Measurements from ENCODE around the gene USP38.
"Not testable (repeated sequence)": the region's sequence is repeated elsewhere in the genome, so short reads cannot be mapped to it uniquely, and the experiment has no call there.

USP38 gene

DNA sequence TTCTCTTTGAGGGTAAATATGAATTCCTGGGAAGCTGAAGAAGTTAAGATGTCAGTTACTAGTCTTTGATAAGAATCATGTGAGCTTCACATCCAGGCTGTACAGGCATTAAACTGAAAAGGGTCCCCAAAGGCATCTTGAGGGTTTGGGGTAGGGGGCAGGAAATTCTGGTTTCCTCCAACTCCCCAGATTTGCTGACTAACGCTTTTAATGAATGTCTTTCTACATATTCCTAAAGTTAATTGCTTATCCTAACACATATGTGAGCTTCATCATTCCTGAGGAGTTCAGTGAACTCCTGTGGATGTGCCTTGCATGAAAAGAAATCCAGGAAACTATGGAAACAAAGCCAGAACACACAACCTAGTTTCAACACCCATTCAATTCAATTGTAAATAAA, 78.1 kb downstream of the USP38 start:
- no peak for DNase-seq (ENCODE audit: low spot score)

DNA sequence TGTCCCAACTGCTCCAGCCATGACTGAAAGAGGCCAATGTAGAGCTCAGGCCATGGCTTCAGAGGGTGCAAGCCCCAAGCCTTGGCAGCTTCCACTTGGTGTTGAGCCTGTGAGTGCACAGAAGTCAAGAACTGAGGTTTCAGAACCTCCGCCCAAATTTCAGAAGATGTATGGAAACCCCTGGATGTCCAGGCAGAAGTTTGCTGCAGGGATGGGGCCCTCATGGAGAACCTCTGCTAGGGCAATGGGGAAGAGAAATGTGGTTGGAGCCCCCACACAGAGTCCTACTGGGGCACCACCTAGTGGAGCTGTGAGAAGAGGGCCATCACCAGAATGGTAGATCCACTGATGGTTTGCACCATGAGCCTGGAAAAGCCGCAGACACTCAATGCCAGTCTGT, 83.0 kb downstream of the USP38 start:
- not testable (repeated sequence) for DNase-seq (ENCODE audit: low spot score)

DNA sequence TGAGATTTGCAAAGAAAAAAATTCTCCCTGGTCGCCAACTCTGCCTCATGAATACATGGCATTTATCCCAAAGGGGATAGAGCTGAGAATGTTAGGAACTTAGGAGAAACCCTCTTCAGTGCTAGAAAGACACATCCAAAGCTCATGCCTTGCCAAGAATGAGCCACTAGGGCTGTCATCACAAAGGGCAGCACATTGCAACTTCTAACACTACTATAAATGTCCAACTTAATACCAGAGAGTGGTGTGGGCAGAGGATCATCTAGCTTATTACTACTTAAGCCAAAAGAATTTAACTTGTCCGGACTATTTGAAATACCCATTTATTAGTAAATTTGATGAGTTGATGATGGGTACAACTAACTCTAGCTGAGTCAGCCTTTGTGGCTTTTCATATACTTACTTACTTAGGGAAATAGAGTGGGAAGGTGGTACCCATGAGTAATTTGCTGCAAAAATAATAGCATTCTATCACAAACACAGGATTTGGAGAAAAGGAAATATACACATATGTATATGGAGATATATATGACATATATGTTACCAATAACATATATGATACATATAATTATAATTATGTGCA, 85.6 kb downstream of the USP38 start:
- peak; percentile 35 for DNase-seq (ENCODE audit: low spot score)

Measured in GM03348 (cell line).